Neutrophil (primary cell): ENCODE data around the gene RPL26.
"Not testable (repeated sequence)": the region's sequence is repeated elsewhere in the genome, so short reads cannot be mapped to it uniquely, and the experiment has no call there.

Experiments
- H3K27ac ChIP-seq: fragments of 200-600 bp; sonication (generic); 2 replicates; pipeline ENCODE4 v1.5.1; 2016; ENCODE audit warnings: mild to moderate bottlenecking, moderate library complexity
- H3K27me3 ChIP-seq: fragments of 200-600 bp; sonication (generic); 2 replicates; pipeline ENCODE4 v1.6.0; 2016; ENCODE audit warnings: mild to moderate bottlenecking
- H3K36me3 ChIP-seq: fragments of 200-600 bp; sonication (generic); 2 replicates; pipeline ENCODE4 v1.5.1; 2017
- H3K4me1 ChIP-seq, 2 experiments: fragments of 200-600 bp in 1 of 2; sonication (generic) in 1 of 2; 1 replicate in 1 of 2; 2 replicates in 1 of 2; pipeline versions ENCODE4 v1.5.1 to v1.6.1; 2013 to 2016; ENCODE audit warnings: low read depth in 1 of 2, low read length in 1 of 2, mild to moderate bottlenecking in 1 of 2, moderate library complexity in 1 of 2; ENCODE audit not compliant: control insufficient read depth in 1 of 2, insufficient read depth in 1 of 2
- H3K4me3 ChIP-seq, 2 experiments: fragments of 200-600 bp in 1 of 2; sonication (generic) in 1 of 2; 1 replicate in 1 of 2; 2 replicates in 1 of 2; pipeline ENCODE4 v1.5.1; 2013 to 2016; ENCODE audit warnings: low read depth in 1 of 2, low read length in 1 of 2, mild to moderate bottlenecking in 1 of 2, moderate library complexity in 1 of 2
- H3K9me3 ChIP-seq: fragments of 200-600 bp; sonication (generic); 2 replicates; pipeline ENCODE4 v1.5.1; 2016
- CTCF ChIP-seq: fragments of 200-600 bp; sonication (generic); IDR thresholded peaks from 2 replicates; pipeline ENCODE4 v1.5.1; 2016; ENCODE audit warnings: antibody characterized with exemption

The RPL26 gene

GRCh38 chr17:8359769-8360168, 23.2 kb downstream of the RPL26 start:
- no peaks in the 10 kb centered on the region for H3K27me3 ChIP-seq
- no peak overlapping the region for H3K4me3 ChIP-seq
- H3K27ac ChIP-seq = no peak overlapping the region
- no peak for TF ChIP-seq CTCF
- no peaks in the 10 kb centered on the region for H3K4me1 ChIP-seq
- H3K9me3 ChIP-seq = no peaks in the 10 kb centered on the region
- H3K36me3 ChIP-seq = no peaks in the 10 kb centered on the region

GRCh38 chr17:8357910-8358309, 25.1 kb downstream of the RPL26 start:
- no peaks in the 10 kb centered on the region for H3K9me3 ChIP-seq
- no peaks in the 10 kb centered on the region for H3K27me3 ChIP-seq
- TF ChIP-seq CTCF = no peak
- no peak overlapping the region for H3K4me3 ChIP-seq
- no peaks in the 10 kb centered on the region for H3K4me1 ChIP-seq
- no peak overlapping the region for H3K27ac ChIP-seq
- H3K36me3 ChIP-seq = no peaks in the 10 kb centered on the region

GRCh38 chr17:8354236-8354635, 28.8 kb downstream of the RPL26 start:
- Histone ChIP-seq H3K27ac (no peak overlapping the region), H3K36me3 (no peaks in the 10 kb centered on the region), H3K27me3 (no peaks in the 10 kb centered on the region), H3K4me1 (no peaks in the 10 kb centered on the region), H3K9me3 (no peaks in the 10 kb centered on the region), H3K4me3 (no peak overlapping the region)
- no peak for TF ChIP-seq CTCF

- no peak for TF ChIP-seq CTCF
- H3K27me3 ChIP-seq = no peaks in the 10 kb centered on the region
- no peaks in the 10 kb centered on the region for H3K36me3 ChIP-seq
- H3K27ac ChIP-seq = no peak overlapping the region
- H3K9me3 ChIP-seq = no peaks in the 10 kb centered on the region
- H3K4me1 ChIP-seq = no peaks in the 10 kb centered on the region
- no peak overlapping the region for H3K4me3 ChIP-seq
Observed at GRCh38 chr17:8353736-8354135, 29.3 kb downstream of the RPL26 start.

GRCh38 chr17:8350339-8350738, 32.7 kb downstream of the RPL26 start:
- Histone ChIP-seq H3K9me3 (no peaks in the 10 kb centered on the region), H3K4me3 (no peak overlapping the region), H3K27ac (no peak overlapping the region), H3K36me3 (no peaks in the 10 kb centered on the region), H3K4me1 (no peaks in the 10 kb centered on the region), H3K27me3 (peaks cover 30% of the 10 kb centered on the region)
- TF ChIP-seq CTCF = no peak

GRCh38 chr17:8347001-8347400, 36.0 kb downstream of the RPL26 start:
- H3K27ac ChIP-seq, H3K9me3 ChIP-seq, H3K4me3 ChIP-seq, H3K36me3 ChIP-seq, H3K4me1 ChIP-seq: not testable (repeated sequence)
- peaks cover 33% of the 10 kb centered on the region for H3K27me3 ChIP-seq
